IMR-90 (cell line): Measurements from ENCODE around the gene GABARAPL2. TPM values are rescaled to one million over a fixed set of nuclear protein-coding genes. Genes with fewer than 3 reads are reported as not detected.

ENCODE experiments used
- ATAC-seq: fragments of 200-7000 bp; cut with Tn5 transposase; 2 replicates; pipeline ENCODE4 v1.9.1; 2020; ENCODE audit warnings: low read depth, mild to moderate bottlenecking, moderate library complexity
- BruUV-seq: library from RNA; stranded (reverse); fragments of 400-500 nt; replicated peaks from 2 replicates; lab custom pipeline; 2021; lab: Mats Ljungman, UMichigan
- CTCF ChIA-PET: fragments of 300-600 bp; formaldehyde crosslinking; extraction: SDS; loops from one replicate; lab custom pipeline; 2021; ENCODE audit warnings: antibody characterized with exemption; lab: Yijun Ruan, JAX
- POLR2A ChIA-PET: fragments of 300-600 bp; sonication (Branson Sonifier 250); formaldehyde crosslinking; loops from one replicate; lab custom pipeline; 2022; ENCODE audit warnings: antibody characterized with exemption; ENCODE audit not compliant: unreplicated experiment; lab: Charles Lee
- DNase-seq: peaks from one replicate; pipeline ENCODE4 v3.0.0; 2013
- H2AFZ ChIP-seq: replicated peaks from 2 replicates; pipeline ENCODE3; 2013; ENCODE audit warnings: low read length, mild to moderate bottlenecking; ENCODE audit not compliant: poor library complexity
- H2AK5ac ChIP-seq: 2 replicates; pipeline ENCODE4 v1.6.1; 2013; ENCODE audit warnings: low read depth, low read length, inconsistent platforms
- H2AK9ac ChIP-seq: replicated peaks from 2 replicates; pipeline ENCODE3; 2013; ENCODE audit warnings: mild to moderate bottlenecking, low read depth, low read length, moderate library complexity; ENCODE audit not compliant: poor library complexity
- H2BK120ac ChIP-seq: 2 replicates; pipeline ENCODE4 v1.6.1; 2013; ENCODE audit warnings: low read depth, low read length, inconsistent platforms
- H2BK15ac ChIP-seq: 3 replicates; pipeline ENCODE4 v1.6.1; 2013; ENCODE audit warnings: low read depth, low read length, inconsistent platforms
- H2BK20ac ChIP-seq: 2 replicates; pipeline ENCODE4 v1.6.1; 2013; ENCODE audit warnings: low read depth, mild to moderate bottlenecking, inconsistent platforms, low read length, moderate library complexity
- H2BK5ac ChIP-seq: 2 replicates; pipeline ENCODE4 v1.6.1; 2013; ENCODE audit warnings: mild to moderate bottlenecking, low read depth, low read length, inconsistent platforms; ENCODE audit not compliant: poor library complexity, severe bottlenecking
- H3K14ac ChIP-seq: replicated peaks from 2 replicates; pipeline ENCODE4 v1.6.1; 2013; ENCODE audit warnings: low read depth, low read length, inconsistent platforms
- H3K18ac ChIP-seq: 2 replicates; pipeline ENCODE4 v1.6.1; 2013; ENCODE audit warnings: low read depth, low read length, control low read depth
- H3K23ac ChIP-seq: 2 replicates; pipeline ENCODE4 v1.6.1; 2013; ENCODE audit warnings: low read depth, low read length, inconsistent platforms
- H3K27ac ChIP-seq: 2 replicates; pipeline ENCODE4 v1.5.1; 2013; ENCODE audit warnings: mild to moderate bottlenecking, control low read depth, low read length; ENCODE audit not compliant: insufficient read depth
- H3K27me3 ChIP-seq: 2 replicates; pipeline ENCODE4 v1.6.1; 2013; ENCODE audit warnings: low read length; ENCODE audit not compliant: control insufficient read depth, insufficient read depth
- H3K36me3 ChIP-seq: 2 replicates; pipeline ENCODE4 v1.6.1; 2013; ENCODE audit warnings: low read length, mixed read lengths; ENCODE audit not compliant: control insufficient read depth, insufficient read depth
- H3K4ac ChIP-seq: 2 replicates; pipeline ENCODE4 v1.6.1; 2013; ENCODE audit warnings: low read depth, low read length, inconsistent platforms
- H3K4me1 ChIP-seq: 2 replicates; pipeline ENCODE4 v1.6.1; 2013; ENCODE audit warnings: low read length, mixed read lengths; ENCODE audit not compliant: control insufficient read depth, insufficient read depth
- H3K4me2 ChIP-seq: 2 replicates; pipeline ENCODE4 v1.6.1; 2013; ENCODE audit warnings: low read depth, mild to moderate bottlenecking, control low read depth, low read length, moderate library complexity
- H3K4me3 ChIP-seq: 2 replicates; pipeline ENCODE4 v1.5.1; 2013; ENCODE audit warnings: low read depth, mild to moderate bottlenecking, control low read depth, low read length, moderate library complexity; ENCODE audit not compliant: insufficient read depth
- H3K56ac ChIP-seq: 2 replicates; pipeline ENCODE4 v1.6.1; 2013; ENCODE audit warnings: low read length, inconsistent platforms; ENCODE audit not compliant: insufficient read depth; ENCODE audit errors: extremely low read depth
- H3K79me1 ChIP-seq, 2 experiments: 2 replicates each; pipeline ENCODE4 v1.6.1; 2013; ENCODE audit warnings: low read length in 2 of 2, inconsistent platforms in 1 of 2, low read depth in 1 of 2
- H3K9ac ChIP-seq: 2 replicates; pipeline ENCODE4 v1.6.1; 2013; ENCODE audit warnings: low read depth, low read length, control low read depth
- H3K9me1 ChIP-seq: 2 replicates; pipeline ENCODE4 v1.6.1; 2013; ENCODE audit warnings: low read length, inconsistent platforms; ENCODE audit not compliant: insufficient read depth
- H3K9me3 ChIP-seq: 2 replicates; pipeline ENCODE4 v1.6.1; 2013; ENCODE audit warnings: low read length; ENCODE audit not compliant: control insufficient read depth, insufficient read depth
- H4K20me1 ChIP-seq: 2 replicates; pipeline ENCODE4 v1.6.1; 2013; ENCODE audit warnings: low read length, inconsistent platforms; ENCODE audit not compliant: insufficient read depth
- H4K5ac ChIP-seq: 2 replicates; pipeline ENCODE4 v1.6.1; 2013; ENCODE audit warnings: mild to moderate bottlenecking, low read depth, low read length, control low read depth
- H4K8ac ChIP-seq, 2 experiments: 2 replicates each; pipeline ENCODE4 v1.6.1; 2013; ENCODE audit warnings: low read depth in 2 of 2, low read length in 2 of 2, control low read depth in 1 of 2, inconsistent platforms in 1 of 2
- H4K91ac ChIP-seq: 2 replicates; pipeline ENCODE4 v1.6.1; 2013; ENCODE audit warnings: low read depth, low read length, inconsistent platforms; ENCODE audit not compliant: insufficient read depth
- MAFK ChIP-seq: IDR thresholded peaks from 2 replicates; pipeline ENCODE4 v1.6.1; 2012; ENCODE audit warnings: low read depth, low read length, improper control_type of control experiment
- RCOR1 ChIP-seq: IDR thresholded peaks from 2 replicates; pipeline ENCODE4 v1.6.1; 2012; ENCODE audit warnings: mild to moderate bottlenecking, low read length, improper control_type of control experiment; ENCODE audit not compliant: insufficient replicate concordance
- RFX5 ChIP-seq: IDR thresholded peaks from 2 replicates; pipeline ENCODE4 v1.8.0; 2012; ENCODE audit warnings: low read depth, mild to moderate bottlenecking, low read length, moderate library complexity
- SMC3 ChIP-seq: fragments of 150-350 bp; IDR thresholded peaks from 2 replicates; pipeline ENCODE4 v1.6.1; 2016; ENCODE audit warnings: low read depth, mild to moderate bottlenecking, antibody characterized with exemption, low read length, moderate library complexity
- WGBS, 2 experiments: methylation state at CpG; one replicate each; pipeline versions ENCODE4 v1.1.5 to v1.1.7; 2013; ENCODE audit warnings: missing lambda C conversion rate in 2 of 2; ENCODE audit not compliant: insufficient read length in 1 of 2; ENCODE audit errors: extremely low coverage in 2 of 2; 5-methylcytosine and 5-hydroxymethylcytosine counted together
- dilution Hi-C: fragments of 300-500 bp; cut with HindIII; formaldehyde crosslinking; loops from one replicate; pipeline ENCODE4 v1.14.3; 2018; ENCODE audit warnings: low sequenced_read_pairs; ENCODE audit not compliant: unreplicated experiment
- in situ Hi-C: fragments of 300-500 bp; cut with MboI; formaldehyde crosslinking; loops from 3 replicates; pipeline ENCODE4 v1.14.3; 2019; ENCODE audit warnings: low sequenced_read_pairs, inconsistent platforms, mixed read lengths
- intact Hi-C: fragments of 100-400 bp; cut with micrococcal nuclease; formaldehyde crosslinking; loops from 2 replicates; pipeline ENCODE4 v1.10.0; 2022
- polyA plus RNA-seq, 3 experiments: library from polyadenylated mRNA; depleted of rRNA; stranded (reverse); fragments of >200 nt; gene quantifications; 2 replicates each; pipeline ENCODE4 v1.2.3, GENCODE V29; 2012; ENCODE audit warnings: low replicate concordance in 1 of 3
- total RNA-seq: library from RNA; depleted of rRNA; stranded (reverse); fragments of >200 nt; gene quantifications from 2 replicates; pipeline ENCODE4 v1.2.3, GENCODE V29; 2012
- TF ChIP-seq, protein P1 (sequence below): fragments of 150-350 bp; IDR thresholded peaks from 2 replicates; pipeline ENCODE4 v1.6.1; 2016; ENCODE audit warnings: low read depth, mild to moderate bottlenecking, low read length, moderate library complexity, borderline replicate concordance

The GABARAPL2 gene
- total and polyA plus RNA-seq, 2 of the 4 experiments (the other 2 are of a cell fraction): 33.3 to 65.9 TPM

DNA sequence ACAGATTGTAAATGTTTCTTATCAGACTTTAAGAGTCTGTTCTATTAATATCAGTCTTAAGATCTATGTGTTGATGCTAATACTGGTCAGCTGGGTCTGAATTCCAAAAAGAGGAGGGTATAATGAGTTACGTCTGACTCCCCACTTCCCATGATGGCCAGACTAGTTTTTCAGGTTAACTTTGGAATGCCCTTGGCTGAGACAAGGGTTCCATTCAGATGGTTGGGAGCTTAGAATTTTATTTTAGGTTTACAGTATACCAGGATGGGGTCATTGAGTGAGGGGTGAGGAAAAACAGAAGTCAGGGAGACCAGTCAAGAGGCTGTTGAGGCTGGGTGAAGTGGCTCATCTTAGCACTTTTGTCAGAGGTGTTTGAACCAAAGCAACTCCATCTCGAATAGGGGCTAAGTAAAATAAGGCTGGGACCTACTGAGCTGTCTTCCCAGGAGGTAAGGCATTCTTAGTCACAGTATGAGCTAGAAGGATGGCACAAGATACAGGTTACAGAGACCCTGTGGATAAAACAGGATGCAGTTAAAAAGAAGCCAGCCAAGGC, 7.3 kb upstream of the GABARAPL2 start:
- Histone ChIP-seq H2AFZ (no peak overlapping the region), H4K5ac (no peak overlapping the region), H3K4me3 (no peak overlapping the region), H3K27me3 (peaks cover 8% of the 10 kb centered on the region), H4K8ac (no peak overlapping the region), H3K18ac (no peak overlapping the region), H3K14ac (no peak overlapping the region), H3K56ac (no peak overlapping the region), H4K91ac (no peak overlapping the region), H3K4me2 (no peak overlapping the region), H2BK15ac (no peak overlapping the region), H2AK9ac (no peak overlapping the region), H3K27ac (no peak overlapping the region), H3K4ac (no peak overlapping the region), H3K4me1 (peaks cover 5% of the 10 kb centered on the region; the same call in 1 of the 2 replicates), H2BK5ac (no peak overlapping the region), H2BK120ac (no peak overlapping the region), H3K36me3 (no peaks in the 10 kb centered on the region), H3K9me3 (no peaks in the 10 kb centered on the region), H2BK20ac (no peak overlapping the region), H3K9me1 (peaks cover 8% of the 10 kb centered on the region), H2AK5ac (no peak overlapping the region), H3K23ac (no peak overlapping the region), H3K9ac (no peak overlapping the region), H3K79me1 (0 out of 4 replicates have a peak, but pooled peaks cover 0 to 2% of the 10 kb centered on the region in 2 experiments), H4K20me1 (no peaks in the 10 kb centered on the region)
- BruUV-seq: no TSS peak
- WGBS, 2 experiments: 63% methylated on average over 1 of the region's 2 CpGs; no CpG with 5 or more reads in 1 of the 2 experiments
- CTCF ChIA-PET: no interaction called here
- TF ChIP-seq RFX5: no peak
- TF ChIP-seq RCOR1: no peak
- TF ChIP-seq MAFK: no peak
- TF ChIP-seq SMC3: no peak
- TF ChIP-seq, protein P1, sequence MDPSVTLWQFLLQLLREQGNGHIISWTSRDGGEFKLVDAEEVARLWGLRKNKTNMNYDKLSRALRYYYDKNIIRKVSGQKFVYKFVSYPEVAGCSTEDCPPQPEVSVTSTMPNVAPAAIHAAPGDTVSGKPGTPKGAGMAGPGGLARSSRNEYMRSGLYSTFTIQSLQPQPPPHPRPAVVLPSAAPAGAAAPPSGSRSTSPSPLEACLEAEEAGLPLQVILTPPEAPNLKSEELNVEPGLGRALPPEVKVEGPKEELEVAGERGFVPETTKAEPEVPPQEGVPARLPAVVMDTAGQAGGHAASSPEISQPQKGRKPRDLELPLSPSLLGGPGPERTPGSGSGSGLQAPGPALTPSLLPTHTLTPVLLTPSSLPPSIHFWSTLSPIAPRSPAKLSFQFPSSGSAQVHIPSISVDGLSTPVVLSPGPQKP: no peak
- DNase-seq: no peak
- dilution Hi-C loops: no loop called here
- intact Hi-C loops: loop anchor here (5.0 kb wide), 1 partner anchor 97 kb away; the partner anchor contains the start of gene TMEM170A
- POLR2A ChIA-PET: no interaction called here
- no peak for ATAC-seq
- in situ Hi-C loops: no loop called here
